ENCODE data around the gene TNFAIP8L1.
A peak's percentile ranks its signal among the peaks of the same experiment; 100 is the strongest.

The TNFAIP8L1 gene

GRCh38 chr19:4641132-4641531 lies 1.8 kb downstream of the TNFAIP8L1 start:
- FAIRE-seq (no peak), DNase-seq (ENCODE audit: insufficient read length, low spot score) (no peak)
- TF ChIP-seq POLR2A (IDR thresholded peaks at IDR 0.05; ENCODE audit: low read depth, low read length): no peak
- TF ChIP-seq POLR2AphosphoS5 (IDR thresholded peaks at IDR 0.05; ENCODE audit: low read depth, low read length): no peak
- TF ChIP-seq TAF1 (IDR thresholded peaks at IDR 0.05; ENCODE audit: low read depth, low read length): no peak
- TF ChIP-seq SPI1 (IDR thresholded peaks at IDR 0.05; ENCODE audit: low read depth, low read length): no peak

- no peak for DNase-seq (ENCODE audit: insufficient read length, low spot score)
- FAIRE-seq: no peak
- TF ChIP-seq POLR2A (IDR thresholded peaks at IDR 0.05; ENCODE audit: low read depth, low read length): no peak
- TF ChIP-seq SPI1 (IDR thresholded peaks at IDR 0.05; ENCODE audit: low read depth, low read length): no peak
- no peak for TF ChIP-seq TAF1 (IDR thresholded peaks at IDR 0.05; ENCODE audit: low read depth, low read length)
- TF ChIP-seq POU2F2 (IDR thresholded peaks at IDR 0.05; ENCODE audit: low read depth, low read length): no peak
- TF ChIP-seq PAX5 (IDR thresholded peaks at IDR 0.05; ENCODE audit: insufficient read depth, low read length, severe bottlenecking): no peak
- TF ChIP-seq POLR2AphosphoS5 (IDR thresholded peaks at IDR 0.05; ENCODE audit: low read depth, low read length): no peak
Observed at GRCh38 chr19:4642625-4643024, 3.3 kb downstream of the TNFAIP8L1 start.

GRCh38 chr19:4645718-4646117 lies 6.4 kb downstream of the TNFAIP8L1 start:
- no peak for DNase-seq (ENCODE audit: insufficient read length, low spot score)
- TF ChIP-seq SPI1 (IDR thresholded peaks at IDR 0.05; ENCODE audit: low read depth, low read length) (no peak), POLR2A (IDR thresholded peaks at IDR 0.05; ENCODE audit: low read depth, low read length) (no peak), POLR2AphosphoS5 (IDR thresholded peaks at IDR 0.05; ENCODE audit: low read depth, low read length) (no peak), TAF1 (IDR thresholded peaks at IDR 0.05; ENCODE audit: low read depth, low read length) (no peak), POU2F2 (IDR thresholded peaks at IDR 0.05; ENCODE audit: low read depth, low read length) (no peak), PAX5 (IDR thresholded peaks at IDR 0.05; ENCODE audit: insufficient read depth, low read length, severe bottlenecking) (no peak)
- no peak for FAIRE-seq

- TF ChIP-seq SPI1 (IDR thresholded peaks at IDR 0.05; ENCODE audit: low read depth, low read length) (no peak), PAX5 (IDR thresholded peaks at IDR 0.05; ENCODE audit: insufficient read depth, low read length, severe bottlenecking) (no peak), POU2F2 (IDR thresholded peaks at IDR 0.05; ENCODE audit: low read depth, low read length) (no peak), TAF1 (IDR thresholded peaks at IDR 0.05; ENCODE audit: low read depth, low read length) (no peak), POLR2AphosphoS5 (IDR thresholded peaks at IDR 0.05; ENCODE audit: low read depth, low read length) (no peak), POLR2A (IDR thresholded peaks at IDR 0.05; ENCODE audit: low read depth, low read length) (no peak)
- peak; percentile 5 for FAIRE-seq
- DNase-seq (ENCODE audit: insufficient read length, low spot score): no peak
Observed at GRCh38 chr19:4647676-4648644, 8.6 kb downstream of the TNFAIP8L1 start.

- DNase-seq (ENCODE audit: insufficient read length, low spot score) (no peak), FAIRE-seq (no peak)
- TF ChIP-seq POLR2AphosphoS5 (IDR thresholded peaks at IDR 0.05; ENCODE audit: low read depth, low read length): no peak
- no peak for TF ChIP-seq PAX5 (IDR thresholded peaks at IDR 0.05; ENCODE audit: insufficient read depth, low read length, severe bottlenecking)
- no peak for TF ChIP-seq POU2F2 (IDR thresholded peaks at IDR 0.05; ENCODE audit: low read depth, low read length)
- TF ChIP-seq SPI1 (IDR thresholded peaks at IDR 0.05; ENCODE audit: low read depth, low read length): no peak
- TF ChIP-seq TAF1 (IDR thresholded peaks at IDR 0.05; ENCODE audit: low read depth, low read length): no peak
- TF ChIP-seq POLR2A (IDR thresholded peaks at IDR 0.05; ENCODE audit: low read depth, low read length): no peak
Observed at GRCh38 chr19:4649392-4650047, 10.2 kb downstream of the TNFAIP8L1 start.

GRCh38 chr19:4650159-4650558 lies 10.8 kb downstream of the TNFAIP8L1 start:
- DNase-seq (ENCODE audit: insufficient read length, low spot score) (no peak), FAIRE-seq (no peak)
- TF ChIP-seq POU2F2 (IDR thresholded peaks at IDR 0.05; ENCODE audit: low read depth, low read length): no peak

GRCh38 chr19:4652075-4652474 lies 12.8 kb downstream of the TNFAIP8L1 start:
- FAIRE-seq: no peak
- DNase-seq (ENCODE audit: insufficient read length, low spot score): no peak
- TF ChIP-seq POLR2AphosphoS5 (IDR thresholded peaks at IDR 0.05; ENCODE audit: low read depth, low read length): no peak
- no peak for TF ChIP-seq TAF1 (IDR thresholded peaks at IDR 0.05; ENCODE audit: low read depth, low read length)
- TF ChIP-seq POU2F2 (IDR thresholded peaks at IDR 0.05; ENCODE audit: low read depth, low read length): no peak
- no peak for TF ChIP-seq SPI1 (IDR thresholded peaks at IDR 0.05; ENCODE audit: low read depth, low read length)
- TF ChIP-seq PAX5 (IDR thresholded peaks at IDR 0.05; ENCODE audit: insufficient read depth, low read length, severe bottlenecking): no peak
- no peak for TF ChIP-seq POLR2A (IDR thresholded peaks at IDR 0.05; ENCODE audit: low read depth, low read length)

- TF ChIP-seq POLR2A (IDR thresholded peaks at IDR 0.05; ENCODE audit: low read depth, low read length) (peak; percentile 38; the same call in 1 of the 2 replicates), POLR2AphosphoS5 (IDR thresholded peaks at IDR 0.05; ENCODE audit: low read depth, low read length) (no peak), TAF1 (IDR thresholded peaks at IDR 0.05; ENCODE audit: low read depth, low read length) (no peak)
- DNase-seq (ENCODE audit: insufficient read length, low spot score): no peak
- FAIRE-seq: no peak
Observed at GRCh38 chr19:4653793-4654436, 14.6 kb downstream of the TNFAIP8L1 start.
